HepG2 (cell line): ENCODE data around the gene SEMA4A. TPM values are rescaled to one million over a fixed set of nuclear protein-coding genes. Genes with fewer than 3 reads are reported as not detected.

Experiments
- CHD4 ChIP-seq: fragments of 200-600 bp; sonication (generic); IDR thresholded peaks from 2 replicates; pipeline ENCODE4 v1.7.0; 2017; ENCODE audit warnings: mild to moderate bottlenecking, low read length, borderline replicate concordance
- CREM ChIP-seq, 2 experiments: sonication (generic) in 1 of 2; formaldehyde crosslinking in 1 of 2; IDR thresholded peaks; 2 replicates each; pipeline versions ENCODE4 v1.4.0 to v1.6.1; 2016 to 2020; ENCODE audit warnings: antibody characterized with exemption in 1 of 2, mild to moderate bottlenecking in 1 of 2, missing genetic modification reagents in 1 of 2
- CTCF ChIP-seq: sonication (generic); formaldehyde crosslinking; IDR thresholded peaks from 2 replicates; pipeline ENCODE4 v1.5.0; 2020; ENCODE audit warnings: mild to moderate bottlenecking, missing genetic modification reagents, moderate library complexity
- FOXJ3 ChIP-seq: sonication (generic); formaldehyde crosslinking; IDR thresholded peaks from 2 replicates; pipeline ENCODE4 v1.4.0; 2020; ENCODE audit warnings: missing genetic modification reagents, mild to moderate bottlenecking, borderline replicate concordance
- GABPB1 ChIP-seq: IDR thresholded peaks from 2 replicates; pipeline ENCODE4 v1.6.1; 2016; ENCODE audit warnings: mild to moderate bottlenecking, missing genetic modification reagents, moderate library complexity, missing compliant biosample characterization
- GMEB1 ChIP-seq: sonication (generic); formaldehyde crosslinking; IDR thresholded peaks from 2 replicates; pipeline ENCODE4 v1.5.1; 2020; ENCODE audit warnings: missing genetic modification reagents, mild to moderate bottlenecking, borderline replicate concordance
- HCFC1 ChIP-seq: fragments of 150-350 bp; IDR thresholded peaks from 2 replicates; pipeline ENCODE4 v1.6.1; 2014; ENCODE audit warnings: low read depth, low read length
- HNF1B ChIP-seq: sonication (generic); formaldehyde crosslinking; IDR thresholded peaks from 2 replicates; pipeline ENCODE4 v1.5.1; 2020; ENCODE audit warnings: mild to moderate bottlenecking, moderate library complexity, missing genetic modification reagents
- HNF4G ChIP-seq, 2 experiments: sonication (generic) in 1 of 2; formaldehyde crosslinking in 1 of 2; IDR thresholded peaks; 2 replicates each; pipeline versions ENCODE4 v1.4.0 to v1.6.1; 2011 to 2020; ENCODE audit warnings: borderline replicate concordance in 2 of 2, low read depth in 2 of 2, mild to moderate bottlenecking in 2 of 2, low read length in 1 of 2, missing genetic modification reagents in 1 of 2, moderate library complexity in 1 of 2
- KDM2A ChIP-seq: sonication (generic); formaldehyde crosslinking; IDR thresholded peaks from 2 replicates; pipeline ENCODE4 v1.4.0; 2020; ENCODE audit warnings: low read depth, missing genetic modification reagents, borderline replicate concordance
- KDM5B ChIP-seq: sonication (generic); formaldehyde crosslinking; IDR thresholded peaks from 2 replicates; pipeline ENCODE4 v1.4.0; 2020; ENCODE audit warnings: missing genetic modification reagents, mild to moderate bottlenecking, borderline replicate concordance
- KLF16 ChIP-seq, 2 experiments: sonication (generic) in 1 of 2; formaldehyde crosslinking in 1 of 2; IDR thresholded peaks; 2 replicates each; pipeline versions ENCODE4 v1.6.1 to v1.8.0; 2016 to 2023; ENCODE audit warnings: missing genetic modification reagents in 2 of 2, missing compliant biosample characterization in 1 of 2
- KMT2B ChIP-seq: IDR thresholded peaks from 2 replicates; pipeline ENCODE4 v1.6.1; 2016; ENCODE audit warnings: missing genetic modification reagents, missing compliant biosample characterization
- NFKB2 ChIP-seq: sonication (generic); formaldehyde crosslinking; IDR thresholded peaks from 2 replicates; pipeline ENCODE4 v1.4.0; 2020; ENCODE audit warnings: missing genetic modification reagents, borderline replicate concordance
- NRL ChIP-seq: sonication (generic); formaldehyde crosslinking; IDR thresholded peaks from 2 replicates; pipeline ENCODE4 v1.5.0; 2020; ENCODE audit warnings: missing genetic modification reagents, mild to moderate bottlenecking, moderate library complexity, borderline replicate concordance
- PHF5A ChIP-seq: IDR thresholded peaks from one replicate; pipeline ENCODE4 v1.6.1; 2018; ENCODE audit warnings: low read depth, missing genetic modification reagents; ENCODE audit not compliant: unreplicated experiment
- SOX5 ChIP-seq: IDR thresholded peaks from 2 replicates; pipeline ENCODE4 v1.6.1; 2016; ENCODE audit warnings: borderline replicate concordance
- TCF7 ChIP-seq: sonication (generic); IDR thresholded peaks from 2 replicates; pipeline ENCODE4 v1.6.1; 2016; ENCODE audit warnings: antibody characterized with exemption, low read depth
- ZFP1 ChIP-seq: IDR thresholded peaks from 2 replicates; pipeline ENCODE4 v1.6.1; 2016
- ZMYM2 ChIP-seq: sonication (generic); formaldehyde crosslinking; IDR thresholded peaks from 2 replicates; pipeline ENCODE4 v1.8.0; 2022; ENCODE audit warnings: mild to moderate bottlenecking, missing genetic modification reagents
- ZMYM4 ChIP-seq: sonication (generic); formaldehyde crosslinking; IDR thresholded peaks from 2 replicates; pipeline ENCODE4 v1.8.1; 2023; ENCODE audit warnings: mild to moderate bottlenecking, missing genetic modification reagents
- ZNF891 ChIP-seq: sonication (generic); formaldehyde crosslinking; IDR thresholded peaks from 2 replicates; pipeline ENCODE4 v1.5.0; 2020; ENCODE audit warnings: mild to moderate bottlenecking, missing genetic modification reagents
- ZSCAN21 ChIP-seq: sonication (generic); formaldehyde crosslinking; IDR thresholded peaks from 2 replicates; pipeline ENCODE4 v1.8.0; 2022; ENCODE audit warnings: mild to moderate bottlenecking, missing genetic modification reagents, moderate library complexity, borderline replicate concordance
- polyA plus RNA-seq, 8 experiments: library from polyadenylated mRNA; depleted of rRNA in 3 of 8; stranded (reverse) in 7 of 8; unstranded in 1 of 8; fragments of >200 nt; fragmentation: Illumina TruSeq in 4 of 8; extraction: Trizol in 4 of 8; gene quantifications; 2 replicates each; pipeline versions ENCODE4 v1.2.1 to v1.2.3, GENCODE V29; 2011 to 2016; ENCODE audit warnings: low read depth in 4 of 8, missing spikeins in 1 of 8, mixed read lengths in 1 of 8; ENCODE audit not compliant: insufficient read depth in 1 of 8
- total RNA-seq, 5 experiments: library from RNA; depleted of rRNA; stranded (reverse); fragments of >200 nt; fragmentation: Illumina TruSeq; extraction: Trizol; gene quantifications; 2 replicates each; pipeline ENCODE4 v1.2.3, GENCODE V29; 2016; ENCODE audit warnings: low read depth in 1 of 5

Gene SEMA4A
- total and polyA plus RNA-seq, 2 of the 13 experiments (the other 11 are each of a cell fraction or from before 2014, with no cell fraction given) = 0.09 to 0.20 TPM

GRCh38 chr1:156193488-156194299 lies 40.3 kb downstream of the SEMA4A start, which contains the start of gene SLC25A44 (continued):
- peak; percentile 51; the same call in 1 of the 2 replicates for TF ChIP-seq SOX5
- TF ChIP-seq ZMYM2 (CRISPR knock-in tag) = 0 out of 2 replicates have a peak, but pooled peaks have one; percentile 15
- 0 out of 2 replicates have a peak, but pooled peaks have one; percentile 30 for TF ChIP-seq ZSCAN21 (CRISPR knock-in tag)
- TF ChIP-seq GABPB1 (CRISPR knock-in tag) = peak; percentile 96
- TF ChIP-seq ZMYM4 = peak; percentile 85
- TF ChIP-seq HCFC1 = peak; percentile 74
- peak; percentile 30; the same call in 1 of the 2 replicates for TF ChIP-seq ZNF891
- TF ChIP-seq GMEB1 (CRISPR knock-in tag) = peak; percentile 55; the same call in 1 of the 2 replicates
- TF ChIP-seq NFKB2 (CRISPR knock-in tag) = peak; percentile 23; the same call in 1 of the 2 replicates
- TF ChIP-seq ZFP1 (CRISPR knock-in tag) = no peak
- peak; percentile 50; the same call in 1 of the 2 replicates for TF ChIP-seq KDM5B (CRISPR knock-in tag)
- peak; percentile 93 for TF ChIP-seq CREM (IDR thresholded peaks at IDR 0.05)
- no peak for TF ChIP-seq CREM (CRISPR knock-in tag; IDR thresholded peaks at IDR 0.05)
- peak; percentile 78; the same call in 1 of the 2 replicates for TF ChIP-seq KDM2A (CRISPR knock-in tag)
- TF ChIP-seq HNF4G (IDR thresholded peaks at IDR 0.05; ENCODE audit: borderline replicate concordance, low read depth, low read length) = 0 out of 2 replicates have a peak, but pooled peaks have one; percentile 12
- TF ChIP-seq HNF4G (CRISPR knock-in tag; IDR thresholded peaks at IDR 0.05; ENCODE audit: borderline replicate concordance, low read depth) = no peak
- peak; percentile 43 for TF ChIP-seq KMT2B
- TF ChIP-seq CHD4 = 0 out of 2 replicates have a peak, but pooled peaks have one; percentile 54
- no peak for TF ChIP-seq NRL (CRISPR knock-in tag)
- peak; percentile 73 for TF ChIP-seq CTCF (CRISPR knock-in tag)
- peak; percentile 52 for TF ChIP-seq HNF1B (CRISPR knock-in tag)
- TF ChIP-seq KLF16 (CRISPR knock-in tag; IDR thresholded peaks at IDR 0.05) = 0 out of 4 replicates have a peak, but pooled peaks of 1 of the 2 experiments have one; percentile 46
- peak; percentile 77 for TF ChIP-seq PHF5A (CRISPR knock-in tag)
- peak; percentile 38; the same call in 1 of the 2 replicates for TF ChIP-seq FOXJ3 (CRISPR knock-in tag)
- no peak for TF ChIP-seq TCF7
